Karpas-422 (cell line): ENCODE measurements around the gene ZNF813. TPM values are rescaled to one million over a fixed set of nuclear protein-coding genes. Genes with fewer than 3 reads are reported as not detected.

Experiments
- total RNA-seq: library from RNA; depleted of rRNA; stranded (reverse); fragments of >200 nt; shearing (Covaris generic); gene quantifications from 2 replicates; pipeline ENCODE4 v1.2.3, GENCODE V29; 2014; ENCODE audit warnings: low replicate concordance; rRNA removed

The ZNF813 gene
- total RNA-seq, 1 experiment from 2014 or later = 6.1 TPM

Other genes with a start within 250 kb of the ZNF813 start
- not detected in 2 replicates for gene ZNF677, start 212.9 kb upstream of the ZNF813 start, total RNA-seq
- not detected in 2 replicates for gene VN1R2, start 209.4 kb upstream of the ZNF813 start, total RNA-seq
- not detected in 2 replicates for gene VN1R4, start 200.0 kb upstream of the ZNF813 start, total RNA-seq
- gene ZNF845, start 134.0 kb upstream of the ZNF813 start, total RNA-seq = 8.9 and 18.7 TPM in 2 replicates
- 24.8 and 47.1 TPM in 2 replicates for gene ZNF525, start 102.0 kb upstream of the ZNF813 start, total RNA-seq
- gene ZNF765, start 72.6 kb upstream of the ZNF813 start, total RNA-seq = 21.4 and 26.9 TPM in 2 replicates
- gene ZNF761, start 35.7 kb upstream of the ZNF813 start, total RNA-seq = 21.8 and 29.6 TPM in 2 replicates
- gene ZNF331, start 70.4 kb downstream of the ZNF813 start, total RNA-seq = 21.7 and 28.3 TPM in 2 replicates
- gene DPRX, start 164.3 kb downstream of the ZNF813 start, total RNA-seq = not detected in 2 replicates